ENCODE results near the gene SEPTIN10. TPM values are rescaled to one million over a fixed set of nuclear protein-coding genes. Genes with fewer than 3 reads are reported as not detected.

SEPTIN10 gene
- polyA plus RNA-seq, 10 donors = 57.9 to 110 (median 92.2) TPM

GRCh38 chr2:109525836-109526235 is 87.9 kb downstream of the SEPTIN10 start:
- no peak for DNase-seq

GRCh38 chr2:109523536-109524361 is 90.0 kb downstream of the SEPTIN10 start:
- DNase-seq = no peak

- no peak for DNase-seq
These were observed 90.6 kb downstream of the SEPTIN10 start for GRCh38 chr2:109523121-109523520.

- no peak for DNase-seq
These were observed 91.7 kb downstream of the SEPTIN10 start for GRCh38 chr2:109522063-109522374.

- DNase-seq = no peak
These were observed 92.3 kb downstream of the SEPTIN10 start for GRCh38 chr2:109521233-109522062.

GRCh38 chr2:109519513-109519912 is 94.3 kb downstream of the SEPTIN10 start:
- DNase-seq = no peak

- no peak for DNase-seq
These were observed 96.5 kb downstream of the SEPTIN10 start for GRCh38 chr2:109517118-109517889.

- DNase-seq = peak in 1 of 3 donors; percentile 35
These were observed 97.2 kb downstream of the SEPTIN10 start for GRCh38 chr2:109516445-109517117.

- no peak for DNase-seq
These were observed 98.9 kb downstream of the SEPTIN10 start for GRCh38 chr2:109514857-109515256.

GRCh38 chr2:109513749-109514588 is 99.8 kb downstream of the SEPTIN10 start:
- DNase-seq = peak; percentile 76 to 88 (median 81)

- no peak for DNase-seq
These were observed 100.5 kb downstream of the SEPTIN10 start for GRCh38 chr2:109513230-109513629.

GRCh38 chr2:109512076-109512475 is 101.7 kb downstream of the SEPTIN10 start:
- no peak for DNase-seq

GRCh38 chr2:109511168-109511567 is 102.6 kb downstream of the SEPTIN10 start:
- no peak for DNase-seq

- peak; percentile 52 to 85 (median 70) for DNase-seq
These were observed 103.4 kb downstream of the SEPTIN10 start for GRCh38 chr2:109510136-109511028.

GRCh38 chr2:109508556-109508955 is 105.2 kb downstream of the SEPTIN10 start:
- no peak for DNase-seq

- DNase-seq = no peak
These were observed 105.9 kb downstream of the SEPTIN10 start for GRCh38 chr2:109507828-109508227.

- no peak for DNase-seq
These were observed 106.5 kb downstream of the SEPTIN10 start for GRCh38 chr2:109507217-109507616.

GRCh38 chr2:109503191-109503590 is 110.6 kb downstream of the SEPTIN10 start:
- no peak for DNase-seq

GRCh38 chr2:109501461-109501860 is 112.3 kb downstream of the SEPTIN10 start:
- no peak for DNase-seq

- DNase-seq = no peak
These were observed 112.9 kb downstream of the SEPTIN10 start for GRCh38 chr2:109500910-109501309.

Measured in muscle of back (tissue), 11 donors.